ENCODE data around the gene THSD7B. TPM values are rescaled to one million over a fixed set of nuclear protein-coding genes. Genes with fewer than 3 reads are reported as not detected.

Gene THSD7B
- total and polyA plus RNA-seq, 9 donors = 0.27 to 1.8 (median 0.77) TPM

DNA sequence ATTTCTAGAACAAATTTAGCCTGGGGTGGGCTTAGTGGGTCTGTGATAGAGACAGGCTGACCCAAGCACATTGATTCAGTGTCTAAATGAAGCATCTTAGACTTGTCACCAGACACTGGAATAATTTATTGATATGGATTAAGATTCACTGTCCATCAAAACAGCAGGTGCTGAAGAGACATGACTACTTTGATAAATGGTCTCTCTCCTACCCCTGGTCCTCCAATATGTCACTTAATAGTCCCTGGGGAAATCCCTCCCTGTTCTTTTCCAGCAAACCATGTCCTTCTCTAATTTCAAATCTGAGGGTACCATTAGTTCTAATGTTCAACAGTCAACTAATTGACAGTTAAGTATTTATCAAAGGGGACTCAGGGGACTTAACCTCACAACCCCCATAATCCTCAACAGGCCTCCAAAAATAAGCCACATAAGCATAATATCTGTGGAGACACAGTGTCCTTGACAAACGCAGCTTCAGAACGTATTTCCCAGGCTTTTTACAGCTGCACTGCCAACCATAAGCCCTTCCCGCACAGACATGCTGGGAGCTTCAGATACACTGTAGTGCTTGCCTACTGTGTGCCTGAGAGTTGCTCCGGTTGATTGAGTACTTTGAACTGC, 391.0 kb downstream of the THSD7B start:
- WGBS (ENCODE audit: insufficient coverage) = 80% methylated on average over 1 of the region's 4 CpGs
- Histone ChIP-seq H3K4me3 (ENCODE audit: low read length) (no peak overlapping the region), H3K36me3 (ENCODE audit: control insufficient read depth, insufficient read depth, low read length) (no peaks in the 10 kb centered on the region), H3K9me3 (replicated peaks; ENCODE audit: control insufficient read depth, low read depth, low read length) (no peaks in the 10 kb centered on the region), H3K4me1 (ENCODE audit: control insufficient read depth, insufficient read depth, low read length) (no peaks in the 10 kb centered on the region), H3K27ac (ENCODE audit: low read length) (no peak overlapping the region), H3K27me3 (ENCODE audit: control insufficient read depth, insufficient read depth, low read length) (no peaks in the 10 kb centered on the region)
- no peak for DNase-seq

DNA sequence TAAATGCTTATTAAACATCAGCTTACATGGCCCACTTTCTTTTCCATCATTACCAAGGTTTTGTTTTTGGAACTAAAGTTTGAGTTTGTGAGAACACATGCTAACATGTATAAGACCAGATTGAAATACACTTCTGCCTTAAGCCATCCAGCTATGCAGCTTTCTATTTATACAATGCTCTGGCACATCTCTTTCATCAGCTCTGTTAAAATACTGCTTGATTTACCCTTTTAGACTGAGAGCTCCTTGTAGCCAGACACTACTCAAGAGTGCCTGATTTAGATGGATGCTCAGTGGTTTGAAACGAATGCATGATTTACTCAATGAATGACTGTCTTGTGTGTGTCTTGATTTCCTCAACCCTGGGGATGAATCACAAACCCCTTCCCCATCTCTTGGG, 392.5 kb downstream of the THSD7B start:
- Histone ChIP-seq H3K36me3 (ENCODE audit: control insufficient read depth, insufficient read depth, low read length) (no peaks in the 10 kb centered on the region), H3K4me1 (ENCODE audit: control insufficient read depth, insufficient read depth, low read length) (no peaks in the 10 kb centered on the region), H3K9me3 (replicated peaks; ENCODE audit: control insufficient read depth, low read depth, low read length) (no peaks in the 10 kb centered on the region), H3K4me3 (ENCODE audit: low read length) (no peak overlapping the region), H3K27me3 (ENCODE audit: control insufficient read depth, insufficient read depth, low read length) (no peaks in the 10 kb centered on the region), H3K27ac (ENCODE audit: low read length) (no peak overlapping the region)
- DNase-seq = no peak
- no CpG with 5 or more reads among the region's 1 CpG for WGBS (ENCODE audit: insufficient coverage)

DNA sequence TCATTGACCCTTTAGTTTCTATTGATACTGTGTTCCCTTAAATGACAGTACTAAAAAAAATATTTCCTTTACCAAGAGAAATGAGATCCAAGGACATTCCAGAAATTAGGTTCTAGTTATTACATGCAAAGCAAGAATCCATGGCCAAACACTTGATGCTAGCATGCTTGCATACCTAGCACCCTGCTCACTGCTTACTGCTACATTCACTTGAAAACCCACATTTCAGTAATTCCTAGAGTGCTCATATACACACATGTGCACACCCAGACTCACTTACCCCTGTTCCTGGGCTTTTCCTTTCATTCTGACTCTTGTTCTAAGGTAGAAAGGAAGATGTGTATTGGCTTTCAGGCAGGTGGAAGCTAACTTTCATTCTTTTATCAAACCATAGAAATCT, 395.9 kb downstream of the THSD7B start:
- Histone ChIP-seq H3K9me3 (replicated peaks; ENCODE audit: control insufficient read depth, low read depth, low read length) (no peaks in the 10 kb centered on the region), H3K27me3 (ENCODE audit: control insufficient read depth, insufficient read depth, low read length) (no peaks in the 10 kb centered on the region), H3K27ac (ENCODE audit: low read length) (no peak overlapping the region), H3K36me3 (ENCODE audit: control insufficient read depth, insufficient read depth, low read length) (no peaks in the 10 kb centered on the region), H3K4me3 (ENCODE audit: low read length) (no peak overlapping the region), H3K4me1 (ENCODE audit: control insufficient read depth, insufficient read depth, low read length) (no peaks in the 10 kb centered on the region)
- DNase-seq = no peak

DNA sequence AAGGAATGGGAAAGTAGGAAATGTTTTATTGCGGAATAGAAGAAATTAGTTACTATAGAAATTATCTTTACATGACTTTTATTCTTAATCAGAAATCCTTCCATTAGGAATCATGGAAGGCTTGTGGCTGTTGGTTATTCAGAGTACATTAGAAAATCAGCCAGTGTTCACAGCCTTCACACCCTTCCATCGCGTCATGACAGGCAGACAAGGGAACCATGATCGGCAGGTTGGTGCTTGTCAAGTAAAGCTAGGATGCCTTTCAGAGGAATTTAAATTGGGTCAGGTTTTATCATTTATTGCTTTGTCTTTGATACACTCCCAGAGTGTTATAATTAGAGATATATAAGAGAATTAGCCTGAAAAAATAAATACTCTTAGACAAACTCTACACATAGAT, 400.6 kb downstream of the THSD7B start:
- Histone ChIP-seq H3K9me3 (replicated peaks; ENCODE audit: control insufficient read depth, low read depth, low read length) (no peaks in the 10 kb centered on the region), H3K27ac (ENCODE audit: low read length) (no peak overlapping the region), H3K36me3 (ENCODE audit: control insufficient read depth, insufficient read depth, low read length) (no peaks in the 10 kb centered on the region), H3K27me3 (ENCODE audit: control insufficient read depth, insufficient read depth, low read length) (no peaks in the 10 kb centered on the region), H3K4me1 (ENCODE audit: control insufficient read depth, insufficient read depth, low read length) (no peaks in the 10 kb centered on the region), H3K4me3 (ENCODE audit: low read length) (no peak overlapping the region)
- no CpG with 5 or more reads among the region's 4 CpGs for WGBS (ENCODE audit: insufficient coverage)
- DNase-seq = no peak

DNA sequence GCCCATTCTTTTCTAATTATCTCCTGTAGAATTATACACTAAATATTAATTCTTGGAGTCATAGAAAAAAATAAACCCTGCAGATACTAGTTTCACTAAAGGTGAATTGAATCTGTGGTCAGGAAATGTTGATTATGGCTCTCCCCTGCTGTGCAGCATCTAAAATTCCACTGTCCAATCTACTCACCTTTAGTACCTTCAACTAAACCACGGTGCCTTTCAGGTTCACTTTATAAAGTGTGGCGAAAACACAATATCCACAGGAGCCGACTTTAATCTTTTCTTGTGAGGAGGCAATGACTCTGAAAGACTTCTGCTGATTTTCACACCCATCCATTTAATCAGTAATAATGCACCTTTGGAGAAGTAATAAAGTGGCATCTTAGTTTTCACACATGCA, 402.3 kb downstream of the THSD7B start:
- no peaks in the 10 kb centered on the region for H3K36me3 ChIP-seq (ENCODE audit: control insufficient read depth, insufficient read depth, low read length)
- no peak overlapping the region for H3K27ac ChIP-seq (ENCODE audit: low read length)
- no peaks in the 10 kb centered on the region for H3K4me1 ChIP-seq (ENCODE audit: control insufficient read depth, insufficient read depth, low read length)
- WGBS (ENCODE audit: insufficient coverage) = no CpG with 5 or more reads among the region's 3 CpGs
- H3K27me3 ChIP-seq (ENCODE audit: control insufficient read depth, insufficient read depth, low read length) = no peaks in the 10 kb centered on the region
- H3K4me3 ChIP-seq (ENCODE audit: low read length) = no peak overlapping the region
- no peak for DNase-seq
- H3K9me3 ChIP-seq (replicated peaks; ENCODE audit: control insufficient read depth, low read depth, low read length) = no peaks in the 10 kb centered on the region

DNA sequence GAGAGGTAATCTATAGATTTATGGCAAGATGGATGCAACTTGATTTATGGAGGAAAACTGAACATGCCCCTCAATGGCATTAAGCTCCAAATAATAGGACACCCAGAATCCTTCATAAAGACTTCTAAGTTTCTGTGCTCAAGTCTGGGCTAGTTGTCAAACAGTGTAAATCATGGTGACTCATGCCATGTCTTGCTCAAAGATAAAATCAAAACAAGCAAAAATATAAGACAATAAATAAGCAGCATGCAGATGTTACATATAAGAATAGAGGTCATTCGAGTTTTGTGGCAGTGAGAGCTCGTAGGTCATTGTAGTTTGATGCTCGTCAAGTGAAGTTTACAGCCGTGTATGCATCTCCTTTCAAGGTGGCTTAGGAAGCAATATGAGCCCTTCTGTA, 403.2 kb downstream of the THSD7B start:
- no peaks in the 10 kb centered on the region for H3K36me3 ChIP-seq (ENCODE audit: control insufficient read depth, insufficient read depth, low read length)
- H3K4me3 ChIP-seq (ENCODE audit: low read length) = no peak overlapping the region
- H3K4me1 ChIP-seq (ENCODE audit: control insufficient read depth, insufficient read depth, low read length) = no peaks in the 10 kb centered on the region
- 50% methylated on average over 4 of the region's 4 CpGs for WGBS (ENCODE audit: insufficient coverage)
- no peaks in the 10 kb centered on the region for H3K9me3 ChIP-seq (replicated peaks; ENCODE audit: control insufficient read depth, low read depth, low read length)
- H3K27me3 ChIP-seq (ENCODE audit: control insufficient read depth, insufficient read depth, low read length) = no peaks in the 10 kb centered on the region
- no peak overlapping the region for H3K27ac ChIP-seq (ENCODE audit: low read length)
- no peak for DNase-seq

DNA sequence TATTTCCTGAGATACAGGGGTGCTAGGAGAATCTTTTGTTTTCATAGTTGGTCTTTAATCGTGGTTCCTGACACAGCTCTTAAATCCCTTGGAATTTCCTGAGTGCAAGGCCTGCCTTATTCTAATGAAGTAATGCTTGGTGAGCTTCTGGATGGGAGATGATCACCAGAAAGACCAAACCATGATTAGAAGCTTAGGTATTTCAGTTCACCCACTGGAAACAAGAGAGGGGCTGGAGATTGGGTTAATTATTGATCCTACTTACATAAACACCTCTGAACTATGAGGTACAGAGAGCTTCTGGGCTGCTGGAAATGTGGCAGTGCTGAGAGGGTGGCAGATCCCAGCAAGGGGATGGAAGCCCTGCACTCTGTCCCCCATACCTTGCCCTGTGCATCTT, 406.8 kb downstream of the THSD7B start:
- Histone ChIP-seq H3K27me3 (ENCODE audit: control insufficient read depth, insufficient read depth, low read length) (no peaks in the 10 kb centered on the region), H3K4me1 (ENCODE audit: control insufficient read depth, insufficient read depth, low read length) (no peaks in the 10 kb centered on the region), H3K4me3 (ENCODE audit: low read length) (no peak overlapping the region), H3K9me3 (replicated peaks; ENCODE audit: control insufficient read depth, low read depth, low read length) (no peaks in the 10 kb centered on the region), H3K36me3 (ENCODE audit: control insufficient read depth, insufficient read depth, low read length) (no peaks in the 10 kb centered on the region), H3K27ac (ENCODE audit: low read length) (no peak overlapping the region)
- WGBS (ENCODE audit: insufficient coverage) = no CpG with 5 or more reads among the region's 1 CpG
- DNase-seq = no peak

DNA sequence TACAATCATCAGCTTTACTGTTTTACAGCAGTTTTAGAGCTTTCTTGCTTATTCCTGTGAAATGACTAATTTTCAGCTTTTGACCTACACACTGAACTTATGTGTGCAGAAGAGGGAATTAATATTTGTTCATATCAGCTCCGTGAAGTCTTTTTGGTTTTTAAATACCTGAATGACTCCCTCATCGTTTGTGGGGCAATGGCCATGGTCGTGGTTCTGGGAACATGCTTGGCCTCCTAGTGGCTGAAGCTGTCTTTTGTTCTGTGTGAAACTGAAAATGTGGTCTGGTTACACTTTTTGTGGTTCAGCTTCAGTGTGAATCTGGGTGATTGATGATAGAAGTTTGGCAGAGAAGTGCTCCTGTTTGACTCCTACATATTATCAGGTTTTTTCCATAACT, 408.1 kb downstream of the THSD7B start:
- Histone ChIP-seq H3K9me3 (replicated peaks; ENCODE audit: control insufficient read depth, low read depth, low read length) (no peaks in the 10 kb centered on the region), H3K27me3 (ENCODE audit: control insufficient read depth, insufficient read depth, low read length) (no peaks in the 10 kb centered on the region), H3K27ac (ENCODE audit: low read length) (no peak overlapping the region), H3K4me3 (ENCODE audit: low read length) (no peak overlapping the region), H3K4me1 (ENCODE audit: control insufficient read depth, insufficient read depth, low read length) (no peaks in the 10 kb centered on the region), H3K36me3 (ENCODE audit: control insufficient read depth, insufficient read depth, low read length) (no peaks in the 10 kb centered on the region)
- DNase-seq = no peak
- WGBS (ENCODE audit: insufficient coverage) = 64% methylated on average over 3 of the region's 3 CpGs

DNA sequence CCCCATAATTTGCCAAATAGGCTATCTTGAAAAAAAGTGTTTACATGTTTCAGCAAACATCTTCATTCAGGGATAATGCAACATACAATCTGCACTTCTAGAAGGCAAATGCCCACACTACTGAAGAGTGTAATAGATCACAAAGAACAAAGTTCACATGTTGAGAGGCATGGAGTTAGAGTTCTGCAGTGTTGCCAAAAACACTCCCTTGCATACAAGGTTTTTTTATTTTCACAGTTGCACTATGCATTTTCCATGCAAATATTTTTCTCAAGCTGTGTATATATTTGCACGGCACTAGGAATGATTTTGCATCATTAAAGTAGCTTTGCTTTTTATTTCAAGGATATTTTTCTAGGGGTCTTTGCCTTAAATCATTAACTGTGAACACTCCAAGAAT, 409.9 kb downstream of the THSD7B start:
- DNase-seq = no peak
- Histone ChIP-seq H3K4me1 (ENCODE audit: control insufficient read depth, insufficient read depth, low read length) (no peaks in the 10 kb centered on the region), H3K27me3 (ENCODE audit: control insufficient read depth, insufficient read depth, low read length) (no peaks in the 10 kb centered on the region), H3K27ac (ENCODE audit: low read length) (no peak overlapping the region), H3K4me3 (ENCODE audit: low read length) (no peak overlapping the region), H3K36me3 (ENCODE audit: control insufficient read depth, insufficient read depth, low read length) (no peaks in the 10 kb centered on the region), H3K9me3 (replicated peaks; ENCODE audit: control insufficient read depth, low read depth, low read length) (no peaks in the 10 kb centered on the region)
- WGBS (ENCODE audit: insufficient coverage) = no CpG with 5 or more reads among the region's 1 CpG

DNA sequence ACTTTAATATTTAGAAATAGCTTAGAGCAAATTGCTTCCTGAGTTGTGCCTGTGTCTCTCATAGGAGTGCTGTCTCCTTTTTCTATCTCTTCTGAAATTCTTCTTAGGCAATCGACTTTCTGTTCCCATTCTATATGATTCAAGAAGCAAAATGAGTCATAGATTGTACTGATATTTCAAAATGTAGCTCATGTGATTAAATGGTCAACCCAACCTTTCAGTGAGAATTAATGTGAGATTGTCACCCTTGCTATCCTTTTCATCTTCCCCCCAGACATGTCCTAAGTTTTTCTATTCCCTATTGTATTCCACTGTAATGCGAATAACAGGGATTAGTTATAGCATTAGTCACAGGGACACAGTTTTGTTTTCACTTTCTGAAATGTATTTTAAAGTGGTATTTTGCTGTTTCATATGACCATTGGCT, 413.6 kb downstream of the THSD7B start:
- Histone ChIP-seq H3K27me3 (ENCODE audit: control insufficient read depth, insufficient read depth, low read length) (no peaks in the 10 kb centered on the region), H3K4me3 (ENCODE audit: low read length) (no peak overlapping the region), H3K36me3 (ENCODE audit: control insufficient read depth, insufficient read depth, low read length) (no peaks in the 10 kb centered on the region), H3K27ac (ENCODE audit: low read length) (no peak overlapping the region), H3K9me3 (replicated peaks; ENCODE audit: control insufficient read depth, low read depth, low read length) (no peaks in the 10 kb centered on the region), H3K4me1 (ENCODE audit: control insufficient read depth, insufficient read depth, low read length) (no peaks in the 10 kb centered on the region)
- WGBS (ENCODE audit: insufficient coverage) = no CpG with 5 or more reads among the region's 2 CpGs
- no peak for DNase-seq

DNA sequence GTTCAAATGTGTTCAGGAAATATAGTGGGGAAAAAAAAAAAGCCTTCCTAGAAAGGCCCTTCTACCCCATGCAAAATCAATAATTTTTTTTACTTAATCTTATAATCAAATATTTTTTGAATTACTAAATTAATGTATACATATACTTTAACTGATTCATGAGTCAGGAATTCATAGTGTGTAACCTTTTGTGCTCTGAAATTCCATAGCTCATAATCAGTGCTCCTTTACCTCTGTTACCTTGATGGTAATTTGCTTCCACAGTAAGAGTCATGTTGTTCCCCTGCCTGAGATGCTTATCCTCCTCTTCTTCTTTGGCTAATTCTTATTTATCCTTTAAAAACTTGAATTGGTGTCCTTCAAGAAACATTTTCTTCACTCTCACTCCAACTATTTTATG, 414.2 kb downstream of the THSD7B start:
- Histone ChIP-seq H3K9me3 (replicated peaks; ENCODE audit: control insufficient read depth, low read depth, low read length) (no peaks in the 10 kb centered on the region), H3K36me3 (ENCODE audit: control insufficient read depth, insufficient read depth, low read length) (no peaks in the 10 kb centered on the region), H3K27ac (ENCODE audit: low read length) (no peak overlapping the region), H3K4me1 (ENCODE audit: control insufficient read depth, insufficient read depth, low read length) (no peaks in the 10 kb centered on the region), H3K4me3 (ENCODE audit: low read length) (no peak overlapping the region), H3K27me3 (ENCODE audit: control insufficient read depth, insufficient read depth, low read length) (no peaks in the 10 kb centered on the region)
- DNase-seq = no peak
